Heart left ventricle (tissue), 16 donors: Measurements from ENCODE around the gene PODXL2. TPM values are rescaled to one million over a fixed set of nuclear protein-coding genes. Genes with fewer than 3 reads are reported as not detected.
A peak's percentile ranks its signal among the peaks of the same experiment; 100 is the strongest.

Experiments
- ATAC-seq, 4 donors: fragments of 200-7000 bp; cut with Tn5 transposase; one replicate each; pipeline ENCODE4 v1.9.1; 2020 to 2022; ENCODE audit warnings: moderate library complexity in 4 of 4, mild to moderate bottlenecking in 3 of 4, moderate number of reproducible peaks in 1 of 4
- DNase-seq, 5 donors: peaks; one replicate each; pipeline ENCODE4 v3.0.0-alpha.2; 2020
- H3K27ac ChIP-seq, 12 donors: fragments of 200-600 bp; sonication (generic) in 4 of 12; one replicate each; pipeline versions ENCODE4 v1.5.0 to v1.8.0; 2016 to 2022; ENCODE audit warnings: mild to moderate bottlenecking in 2 of 12
- H3K27me3 ChIP-seq, 9 donors: fragments of 200-600 bp; sonication (generic) in 2 of 9; one replicate each; pipeline versions ENCODE4 v1.5.1 to v1.8.0; 2016 to 2022; ENCODE audit warnings: mild to moderate bottlenecking in 3 of 9
- H3K36me3 ChIP-seq, 9 donors: fragments of 200-600 bp; sonication (generic) in 2 of 9; one replicate each; pipeline versions ENCODE4 v1.5.0 to v1.8.0; 2018 to 2022; ENCODE audit warnings: mild to moderate bottlenecking in 2 of 9
- H3K4me1 ChIP-seq, 12 donors: fragments of 200-600 bp; sonication (generic) in 4 of 12; one replicate each; pipeline versions ENCODE4 v1.5.0 to v1.8.0; 2016 to 2022; ENCODE audit warnings: mild to moderate bottlenecking in 3 of 12
- H3K4me3 ChIP-seq, 12 donors: fragments of 200-600 bp; sonication (generic) in 4 of 12; one replicate each; pipeline versions ENCODE4 v1.5.0 to v1.8.0; 2017 to 2022; ENCODE audit warnings: mild to moderate bottlenecking in 9 of 12, moderate library complexity in 4 of 12
- H3K9me3 ChIP-seq, 12 donors: fragments of 200-600 bp; sonication (generic) in 4 of 12; one replicate each; pipeline versions ENCODE4 v1.5.0 to v1.8.0; 2016 to 2022; ENCODE audit warnings: mild to moderate bottlenecking in 1 of 12
- POLR2A ChIP-seq, 2 donors: fragments of 450-650 bp; IDR thresholded peaks; one replicate each; pipeline ENCODE4 v1.6.1; 2017; ENCODE audit warnings: antibody characterized with exemption in 2 of 2, mild to moderate bottlenecking in 2 of 2, moderate library complexity in 2 of 2
- WGBS, 4 donors: extraction: QIAGEN DNeasy Blood & Tissue Kit in 2 of 4; methylation state at CpG; one replicate each; pipeline versions ENCODE4 v1.1.5 to v1.1.7; 2013 to 2018; 5-methylcytosine and 5-hydroxymethylcytosine counted together
- intact Hi-C, 10 donors: fragments of 100-400 bp; cut with DNase I; formaldehyde crosslinking; loops; one replicate each; pipeline versions ENCODE4 v1.11.1 to v1.14.2; 2022
- polyA plus RNA-seq, 2 donors: library from polyadenylated mRNA; stranded (reverse); fragments of 200-250 nt; gene quantifications; one replicate each; pipeline ENCODE4 v1.2.3, GENCODE V29; 2013
- total RNA-seq, 9 donors: library from RNA; depleted of rRNA in 2 of 9; stranded (reverse); fragments of >200 nt in 2 of 9; fragmentation: NEBNext Ultra II Directional in 3 of 9; extraction: Animal tissue kit (Norgen Biotek cat#: 25700) in 3 of 9; gene quantifications; one replicate each; pipeline versions ENCODE4 v1.1.0 to v1.2.4, GENCODE V29; 2016 to 2023
- TF ChIP-seq, protein P1 (sequence below), 12 donors: fragments of 200-600 bp; sonication (generic) in 4 of 12; IDR thresholded peaks; one replicate each; pipeline versions ENCODE4 v1.5.0 to v1.8.0; 2018 to 2022; ENCODE audit warnings: antibody characterized with exemption in 12 of 12, mild to moderate bottlenecking in 5 of 12
- donor health status: ischemic (EF 13 %, LVEDD 7.1; RV severe dilation, severe dysfunction).
- donor health status: healthy with polysubstance abuse.
- donor health status: DM: no; HTN: yes; CAD: no.
- donor health status: DM: no; HTN: no; CAD: no.
- donor health status: ischemic (EF 25% LVEDD 6.9; RV normal size, moderate dysfunction).
- donor health status: ischemic (EF 25% LVEDD 5.7; RV mildly dilated, moderate dysfunction).
- donor health status: healthy.
- donor health status: DM: yes; HTN: yes; CAD: no.
- donor health status: ischemic (EF 35%, LVEDD 5.7; RV mildly dilated, moderate dysfunction).
- donor health status: nonischemic (EF 11% LVEDD 7.7; RV severe dilation, severe dysfunction).
- donor health status: DM: yes; HTN: yes; CAD: no.
- donor health status: PGD.
- donor health status: ischemic (EF 29% LVEDD 5.4; RV normal size, mild dysfunction).
- donor health status: nonischemic (EF 23%, LVEDD 6.1; RV moderate dilation, normal function).

Gene PODXL2
- total and polyA plus RNA-seq, 11 donors: 0.72 to 4.1 (median 2.1) TPM

DNA sequence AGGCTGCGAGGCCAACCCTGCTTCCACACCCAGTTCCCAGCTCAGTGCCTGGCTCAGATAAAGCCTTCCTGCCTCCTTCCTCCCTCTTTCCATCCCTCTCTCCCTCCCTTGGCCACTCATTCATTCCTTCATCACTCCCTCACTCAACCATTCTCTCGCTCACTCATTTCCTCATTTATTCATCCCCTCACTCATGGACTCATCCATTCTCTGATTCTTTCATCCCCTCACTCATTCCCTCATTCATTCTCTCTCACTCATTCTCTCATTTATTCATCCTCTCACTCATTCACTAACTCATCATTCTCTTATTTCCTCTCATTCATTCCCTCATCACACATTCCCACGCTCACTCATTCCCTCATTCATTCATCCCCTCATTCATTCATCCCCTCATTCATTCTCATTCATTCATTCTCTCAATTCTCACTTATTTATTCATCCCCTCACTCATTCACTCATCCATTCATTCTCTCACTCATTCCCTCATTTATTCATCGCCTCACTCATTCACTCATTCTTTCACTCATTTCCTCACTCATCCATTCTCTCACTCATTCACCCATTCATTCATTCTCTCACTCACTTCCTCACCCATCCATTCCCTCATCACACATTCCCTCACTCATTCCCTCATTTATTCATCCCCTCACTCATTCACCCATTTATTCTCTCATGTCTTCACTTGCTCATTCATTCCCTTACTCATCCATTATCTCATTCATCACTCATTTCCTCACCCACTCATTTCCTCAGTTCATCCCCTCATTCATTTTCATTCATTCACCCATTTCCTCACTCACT, 56.9 kb downstream of the PODXL2 start:
- Histone ChIP-seq H3K9me3 (no peaks in the 10 kb centered on the region), H3K36me3 (peaks cover 0 to 17% (median 2%) of the 10 kb centered on the region in 9 donors), H3K4me1 (peaks cover 0 to 35% (median 14%) of the 10 kb centered on the region in 12 donors), H3K27ac (peak overlapping the region in 1 of 12 donors; percentile 7), H3K4me3 (no peak overlapping the region), H3K27me3 (no peaks in the 10 kb centered on the region)
- ATAC-seq: no peak
- TF ChIP-seq, protein P1, sequence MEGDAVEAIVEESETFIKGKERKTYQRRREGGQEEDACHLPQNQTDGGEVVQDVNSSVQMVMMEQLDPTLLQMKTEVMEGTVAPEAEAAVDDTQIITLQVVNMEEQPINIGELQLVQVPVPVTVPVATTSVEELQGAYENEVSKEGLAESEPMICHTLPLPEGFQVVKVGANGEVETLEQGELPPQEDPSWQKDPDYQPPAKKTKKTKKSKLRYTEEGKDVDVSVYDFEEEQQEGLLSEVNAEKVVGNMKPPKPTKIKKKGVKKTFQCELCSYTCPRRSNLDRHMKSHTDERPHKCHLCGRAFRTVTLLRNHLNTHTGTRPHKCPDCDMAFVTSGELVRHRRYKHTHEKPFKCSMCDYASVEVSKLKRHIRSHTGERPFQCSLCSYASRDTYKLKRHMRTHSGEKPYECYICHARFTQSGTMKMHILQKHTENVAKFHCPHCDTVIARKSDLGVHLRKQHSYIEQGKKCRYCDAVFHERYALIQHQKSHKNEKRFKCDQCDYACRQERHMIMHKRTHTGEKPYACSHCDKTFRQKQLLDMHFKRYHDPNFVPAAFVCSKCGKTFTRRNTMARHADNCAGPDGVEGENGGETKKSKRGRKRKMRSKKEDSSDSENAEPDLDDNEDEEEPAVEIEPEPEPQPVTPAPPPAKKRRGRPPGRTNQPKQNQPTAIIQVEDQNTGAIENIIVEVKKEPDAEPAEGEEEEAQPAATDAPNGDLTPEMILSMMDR (IDR thresholded peaks at IDR 0.05): no peak
- TF ChIP-seq POLR2A (IDR thresholded peaks at IDR 0.05): no peak
- intact Hi-C loops: no loop called here
- no peak for DNase-seq
- 77 to 94% (median 83%) methylated on average over 4 of the region's 4 CpGs for WGBS, 4 donors

DNA sequence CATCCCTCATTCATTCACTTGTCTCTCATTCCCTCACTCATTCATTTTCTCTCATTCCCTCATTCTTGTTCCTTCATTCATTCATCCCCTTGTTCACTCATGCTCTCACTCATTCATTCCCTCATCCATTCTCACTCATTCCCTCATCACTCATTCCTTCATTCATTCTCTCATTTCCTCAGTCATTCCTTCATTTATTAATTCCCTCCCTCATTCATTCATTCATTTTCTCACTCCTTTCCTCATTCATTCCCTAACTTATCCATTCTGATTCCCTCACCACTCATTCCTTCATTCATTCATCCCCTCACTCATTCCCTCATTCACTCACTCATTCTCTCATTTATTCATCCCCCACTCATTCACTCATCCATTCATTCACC, 57.5 kb downstream of the PODXL2 start:
- DNase-seq (no peak), ATAC-seq (no peak)
- no peaks in the 10 kb centered on the region for H3K9me3 ChIP-seq
- peaks cover 0 to 41% (median 18%) of the 10 kb centered on the region in 12 donors for H3K4me1 ChIP-seq
- H3K27ac ChIP-seq: no peak overlapping the region
- no peaks in the 10 kb centered on the region for H3K27me3 ChIP-seq
- peaks cover 0 to 23% (median 8%) of the 10 kb centered on the region in 9 donors for H3K36me3 ChIP-seq
- intact Hi-C loops: no loop called here
- no peak overlapping the region for H3K4me3 ChIP-seq
- TF ChIP-seq POLR2A (IDR thresholded peaks at IDR 0.05): no peak
- TF ChIP-seq, protein P1 (IDR thresholded peaks at IDR 0.05): no peak

DNA sequence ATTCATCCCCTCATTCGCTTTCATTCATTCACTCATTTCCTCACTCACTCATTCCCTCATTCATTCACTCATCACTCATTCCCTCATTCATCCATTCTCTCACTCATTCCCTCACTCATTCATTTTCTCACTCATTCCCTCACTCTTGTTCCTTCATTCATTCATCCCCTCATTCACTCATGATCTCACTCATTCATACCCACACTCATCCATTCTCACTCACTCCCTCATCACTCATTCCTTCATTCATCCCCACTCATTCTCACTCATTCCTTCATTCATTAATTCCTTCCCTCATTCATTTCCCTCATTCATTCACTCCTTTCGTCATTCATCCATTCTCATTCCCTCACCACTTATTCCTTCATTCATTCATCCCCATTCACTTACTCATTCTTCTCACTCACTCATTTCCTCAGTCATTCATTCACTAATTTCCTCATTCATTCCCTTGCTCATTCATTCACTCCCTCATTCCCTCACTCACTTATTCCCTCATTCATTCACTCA, 58.3 kb downstream of the PODXL2 start:
- Histone ChIP-seq H3K9me3 (no peaks in the 10 kb centered on the region), H3K27me3 (no peaks in the 10 kb centered on the region), H3K4me3 (no peak overlapping the region), H3K36me3 (peaks cover 0 to 31% (median 16%) of the 10 kb centered on the region in 9 donors), H3K27ac (no peak overlapping the region), H3K4me1 (peaks cover 0 to 44% (median 21%) of the 10 kb centered on the region in 12 donors)
- no peak for DNase-seq
- TF ChIP-seq POLR2A (IDR thresholded peaks at IDR 0.05): no peak
- TF ChIP-seq, protein P1 (IDR thresholded peaks at IDR 0.05): no peak
- ATAC-seq: no peak
- intact Hi-C loops: no loop called here
- 92 to 96% (median 93%) methylated on average over 2 of the region's 2 CpGs for WGBS, 4 donors

DNA sequence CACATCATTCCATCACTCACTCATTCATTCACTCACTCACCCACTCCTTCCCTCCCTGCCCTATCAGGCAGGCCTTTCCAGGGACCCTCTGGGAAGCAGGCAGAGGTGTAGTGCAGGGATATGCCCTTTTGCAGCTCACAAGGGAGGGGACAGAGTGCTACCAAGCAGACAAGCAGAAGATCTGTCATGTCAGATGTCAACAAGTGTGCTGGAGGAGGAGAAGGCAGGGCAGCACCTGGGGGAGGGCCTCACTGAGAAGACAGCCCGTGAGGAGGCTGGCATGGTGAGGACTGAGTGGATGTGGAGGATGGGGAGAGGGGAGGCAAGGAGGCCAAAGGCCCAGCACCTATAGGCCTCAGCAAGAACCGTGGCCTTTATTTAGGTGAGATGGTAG, 59.0 kb downstream of the PODXL2 start:
- Histone ChIP-seq H3K36me3 (peaks cover 0 to 38% (median 23%) of the 10 kb centered on the region in 9 donors), H3K27me3 (no peaks in the 10 kb centered on the region), H3K27ac (peak overlapping the region in 6 of 12 donors; percentile 5 to 70 (median 42)), H3K9me3 (no peaks in the 10 kb centered on the region), H3K4me1 (peaks cover 0 to 44% (median 22%) of the 10 kb centered on the region in 12 donors), H3K4me3 (no peak overlapping the region)
- 59 to 82% (median 67%) methylated on average over 2 of the region's 2 CpGs for WGBS, 4 donors
- DNase-seq (no peak), ATAC-seq (no peak)
- no peak for TF ChIP-seq POLR2A (IDR thresholded peaks at IDR 0.05)
- TF ChIP-seq, protein P1 (IDR thresholded peaks at IDR 0.05): no peak
- intact Hi-C loops: no loop called here
